Loucy (cell line): ENCODE data around the gene N4BP2.

Experiments
- CTCF ChIP-seq: fragments of 200-600 bp; sonication (generic); conservative IDR thresholded peaks from 2 replicates; pipeline ENCODE4 v1.5.1; 2014; ENCODE audit warnings: mild to moderate bottlenecking, antibody characterized with exemption, low read length
- EZH2phosphoT487 ChIP-seq: fragments of 200-600 bp; IDR thresholded peaks from 2 replicates; pipeline ENCODE4 v1.6.1; 2018; ENCODE audit warnings: antibody characterized with exemption, mild to moderate bottlenecking, moderate library complexity, borderline replicate concordance

- TF ChIP-seq CTCF (no peak), EZH2phosphoT487 (no peak)
Observed at GRCh38 chr4:40168070-40168469, 111.4 kb downstream of the N4BP2 start.
